Measurements from ENCODE around the gene SREBF1.

The SREBF1 gene

DNA sequence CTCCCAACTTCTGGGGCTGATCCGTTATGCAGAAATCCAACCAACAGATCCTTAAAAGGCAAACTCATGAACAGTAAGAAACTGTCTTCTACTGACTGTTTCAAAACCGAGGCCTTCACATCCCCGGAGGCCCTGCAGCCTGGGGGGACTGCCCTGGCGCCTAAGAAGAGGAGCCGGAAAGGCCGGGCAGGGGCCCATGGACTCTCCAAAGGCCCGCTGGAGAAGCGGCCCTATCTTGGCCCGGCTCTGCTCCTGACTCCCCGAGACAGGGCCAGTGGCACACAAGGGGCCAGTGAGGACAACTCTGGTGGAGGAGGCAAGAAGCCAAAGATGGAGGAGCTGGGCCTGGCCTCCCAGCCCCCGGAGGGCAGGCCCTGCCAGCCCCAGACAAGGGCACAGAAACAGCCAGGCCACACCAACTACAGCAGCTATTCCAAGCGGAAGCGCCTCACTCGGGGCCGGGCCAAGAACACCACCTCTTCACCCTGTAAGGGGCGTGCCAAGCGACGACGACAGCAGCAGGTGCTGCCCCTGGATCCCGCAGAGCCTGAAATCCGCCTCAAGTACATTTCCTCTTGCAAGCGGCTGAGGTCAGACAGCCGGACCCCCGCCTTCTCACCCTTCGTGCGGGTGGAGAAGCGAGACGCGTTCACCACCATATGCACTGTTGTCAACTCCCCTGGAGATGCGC, 39.5 kb downstream of the SREBF1 start:
- in situ Hi-C loops (cut with MboI; ENCODE audit: low sequenced_read_pairs): no loop called here

DNA sequence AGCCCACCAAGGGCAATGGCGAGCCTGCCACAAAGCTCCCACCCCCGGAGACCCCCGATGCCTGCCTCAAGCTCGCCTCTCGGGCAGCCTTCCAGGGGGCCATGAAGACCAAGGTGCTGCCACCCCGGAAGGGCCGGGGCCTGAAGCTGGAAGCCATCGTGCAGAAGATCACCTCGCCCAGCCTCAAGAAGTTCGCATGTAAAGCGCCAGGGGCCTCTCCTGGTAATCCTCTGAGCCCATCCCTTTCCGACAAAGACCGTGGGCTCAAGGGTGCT, 40.1 kb downstream of the SREBF1 start:
- in situ Hi-C loops (cut with MboI; ENCODE audit: low sequenced_read_pairs): no loop called here

DNA sequence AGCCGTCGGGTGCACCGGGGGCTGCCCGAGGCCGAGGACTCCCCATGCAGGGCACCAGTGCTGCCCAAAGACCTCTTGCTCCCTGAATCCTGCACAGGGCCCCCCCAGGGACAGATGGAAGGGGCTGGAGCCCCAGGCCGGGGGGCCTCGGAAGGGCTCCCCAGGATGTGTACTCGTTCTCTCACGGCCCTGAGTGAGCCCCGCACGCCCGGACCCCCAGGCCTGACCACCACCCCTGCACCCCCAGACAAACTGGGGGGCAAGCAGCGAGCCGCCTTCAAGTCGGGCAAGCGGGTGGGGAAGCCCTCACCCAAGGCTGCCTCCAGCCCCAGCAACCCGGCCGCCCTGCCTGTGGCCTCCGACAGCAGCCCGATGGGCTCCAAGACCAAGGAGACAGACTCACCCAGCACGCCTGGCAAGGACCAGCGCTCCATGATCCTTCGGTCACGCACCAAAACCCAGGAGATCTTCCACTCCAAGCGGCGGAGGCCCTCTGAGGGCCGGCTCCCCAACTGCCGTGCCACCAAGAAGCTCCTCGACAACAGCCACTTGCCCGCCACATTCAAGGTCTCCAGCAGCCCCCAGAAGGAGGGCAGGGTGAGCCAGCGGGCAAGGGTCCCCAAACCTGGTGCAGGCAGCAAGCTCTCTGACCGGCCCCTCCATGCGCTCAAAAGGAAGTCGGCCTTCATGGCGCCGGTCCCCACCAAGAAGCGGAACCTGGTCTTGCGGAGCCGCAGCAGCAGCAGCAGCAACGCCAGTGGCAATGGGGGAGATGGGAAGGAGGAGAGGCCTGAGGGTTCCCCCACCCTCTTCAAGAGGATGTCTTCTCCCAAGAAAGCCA, 40.6 kb downstream of the SREBF1 start:
- in situ Hi-C loops (cut with MboI; ENCODE audit: low sequenced_read_pairs): no loop called here

DNA sequence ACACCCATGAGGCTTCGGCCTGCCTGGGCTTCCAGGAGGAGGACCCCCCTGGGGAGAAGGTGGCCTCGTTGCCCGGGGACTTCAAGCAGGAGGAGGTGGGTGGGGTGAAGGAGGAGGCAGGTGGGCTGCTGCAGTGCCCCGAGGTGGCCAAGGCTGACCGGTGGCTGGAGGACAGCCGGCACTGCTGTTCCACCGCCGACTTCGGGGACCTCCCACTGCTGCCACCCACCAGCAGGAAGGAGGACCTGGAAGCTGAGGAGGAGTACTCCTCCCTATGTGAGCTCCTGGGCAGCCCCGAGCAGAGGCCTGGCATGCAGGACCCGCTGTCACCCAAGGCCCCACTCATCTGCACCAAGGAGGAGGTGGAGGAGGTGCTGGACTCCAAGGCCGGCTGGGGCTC, 41.5 kb downstream of the SREBF1 start:
- in situ Hi-C loops (cut with MboI; ENCODE audit: low sequenced_read_pairs): no loop called here

DNA sequence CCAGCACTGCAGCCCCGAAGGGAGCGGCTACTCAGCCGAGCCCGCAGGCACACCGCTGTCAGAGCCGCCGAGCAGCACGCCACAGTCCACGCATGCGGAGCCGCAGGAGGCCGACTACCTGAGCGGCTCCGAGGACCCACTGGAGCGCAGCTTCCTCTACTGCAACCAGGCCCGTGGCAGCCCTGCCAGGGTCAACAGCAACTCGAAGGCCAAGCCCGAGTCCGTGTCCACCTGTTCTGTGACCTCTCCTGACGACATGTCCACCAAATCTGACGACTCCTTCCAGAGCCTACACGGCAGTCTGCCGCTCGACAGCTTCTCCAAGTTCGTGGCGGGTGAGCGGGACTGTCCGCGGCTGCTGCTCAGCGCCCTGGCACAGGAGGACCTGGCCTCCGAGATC, 42.4 kb downstream of the SREBF1 start:
- in situ Hi-C loops (cut with MboI; ENCODE audit: low sequenced_read_pairs): no loop called here

DNA sequence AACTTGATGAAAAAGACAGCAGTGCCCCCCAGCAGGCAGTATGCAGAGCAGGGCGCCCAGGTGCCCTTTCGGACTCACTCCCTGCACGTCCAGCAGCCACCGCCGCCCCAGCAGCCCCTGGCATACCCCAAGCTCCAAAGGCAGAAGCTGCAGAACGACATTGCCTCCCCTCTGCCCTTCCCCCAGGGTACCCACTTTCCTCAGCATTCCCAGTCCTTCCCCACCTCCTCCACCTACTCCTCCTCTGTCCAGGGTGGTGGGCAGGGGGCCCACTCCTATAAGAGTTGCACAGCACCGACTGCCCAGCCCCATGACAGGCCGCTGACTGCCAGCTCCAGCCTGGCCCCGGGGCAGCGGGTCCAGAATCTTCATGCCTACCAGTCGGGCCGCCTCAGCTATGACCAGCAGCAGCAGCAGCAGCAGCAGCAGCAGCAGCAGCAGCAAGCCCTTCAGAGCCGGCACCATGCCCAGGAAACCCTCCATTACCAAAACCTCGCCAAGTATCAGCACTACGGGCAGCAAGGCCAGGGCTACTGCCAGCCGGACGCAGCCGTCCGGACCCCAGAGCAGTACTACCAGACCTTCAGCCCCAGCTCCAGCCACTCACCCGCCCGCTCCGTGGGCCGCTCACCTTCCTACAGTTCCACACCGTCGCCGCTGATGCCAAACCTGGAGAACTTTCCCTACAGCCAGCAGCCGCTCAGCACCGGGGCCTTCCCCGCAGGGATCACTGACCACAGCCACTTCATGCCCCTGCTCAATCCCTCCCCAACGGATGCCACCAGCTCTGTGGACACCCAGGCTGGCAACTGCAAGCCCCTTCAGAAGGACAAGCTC, 43.2 kb downstream of the SREBF1 start:
- in situ Hi-C loops (cut with MboI; ENCODE audit: low sequenced_read_pairs): no loop called here

DNA sequence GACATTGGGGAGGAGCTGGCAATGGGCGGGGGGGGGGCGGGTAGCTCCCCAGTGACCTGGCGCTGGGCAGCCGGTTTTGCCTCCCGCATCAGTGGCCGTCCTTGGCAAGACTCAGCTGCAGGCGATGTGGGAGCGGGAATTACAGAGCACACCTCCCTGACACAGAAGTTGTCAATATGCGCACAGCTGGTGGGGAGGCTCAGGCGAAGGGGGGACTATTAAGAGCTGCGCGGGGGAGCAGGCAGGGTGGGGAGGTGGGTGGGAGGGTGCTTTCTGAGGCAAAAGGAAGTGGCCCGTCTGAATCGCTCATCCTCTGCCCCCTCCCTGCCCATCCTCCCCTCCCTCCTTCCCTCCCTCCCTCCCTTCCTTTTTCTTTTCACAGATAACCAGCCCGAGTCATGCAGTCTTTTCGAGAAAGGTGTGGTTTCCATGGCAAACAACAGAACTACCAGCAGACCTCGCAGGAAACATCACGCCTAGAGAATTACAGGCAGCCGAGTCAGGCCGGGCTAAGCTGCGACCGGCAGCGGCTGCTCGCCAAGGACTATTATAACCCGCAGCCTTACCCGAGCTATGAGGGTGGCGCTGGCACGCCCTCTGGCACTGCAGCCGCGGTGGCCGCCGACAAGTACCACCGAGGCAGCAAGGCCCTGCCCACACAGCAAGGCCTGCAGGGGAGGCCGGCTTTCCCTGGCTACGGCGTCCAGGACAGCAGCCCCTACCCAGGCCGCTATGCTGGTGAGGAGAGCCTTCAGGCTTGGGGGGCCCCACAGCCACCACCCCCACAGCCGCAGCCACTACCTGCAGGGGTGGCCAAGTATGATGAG, 44.0 kb downstream of the SREBF1 start:
- in situ Hi-C loops (cut with MboI; ENCODE audit: low sequenced_read_pairs): no loop called here

DNA sequence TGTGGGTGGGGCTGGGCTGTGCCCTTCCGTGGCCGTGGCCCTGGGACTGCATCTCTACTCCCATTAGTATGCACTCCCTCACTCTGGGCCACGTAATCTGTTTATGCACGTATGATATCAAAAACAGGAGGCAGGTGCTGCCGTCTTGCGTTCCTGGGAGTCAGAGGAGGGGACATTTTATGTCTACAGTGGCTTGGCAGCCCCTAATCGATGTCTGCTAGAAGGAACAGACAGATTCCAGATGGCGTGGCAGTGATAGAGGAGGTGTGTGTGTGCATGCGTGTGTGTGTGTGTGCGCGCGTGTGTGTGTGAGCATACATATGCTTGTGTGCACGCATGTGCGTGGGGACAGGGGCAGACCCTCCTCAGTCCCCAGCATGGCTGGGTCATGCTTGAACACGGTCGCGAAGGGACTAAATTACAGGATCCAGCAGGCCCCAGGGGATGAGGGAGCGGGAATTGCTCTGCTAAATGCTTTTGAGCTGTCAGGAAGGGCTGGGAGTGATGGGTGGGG, 44.7 kb downstream of the SREBF1 start:
- in situ Hi-C loops (cut with MboI; ENCODE audit: low sequenced_read_pairs): no loop called here

DNA sequence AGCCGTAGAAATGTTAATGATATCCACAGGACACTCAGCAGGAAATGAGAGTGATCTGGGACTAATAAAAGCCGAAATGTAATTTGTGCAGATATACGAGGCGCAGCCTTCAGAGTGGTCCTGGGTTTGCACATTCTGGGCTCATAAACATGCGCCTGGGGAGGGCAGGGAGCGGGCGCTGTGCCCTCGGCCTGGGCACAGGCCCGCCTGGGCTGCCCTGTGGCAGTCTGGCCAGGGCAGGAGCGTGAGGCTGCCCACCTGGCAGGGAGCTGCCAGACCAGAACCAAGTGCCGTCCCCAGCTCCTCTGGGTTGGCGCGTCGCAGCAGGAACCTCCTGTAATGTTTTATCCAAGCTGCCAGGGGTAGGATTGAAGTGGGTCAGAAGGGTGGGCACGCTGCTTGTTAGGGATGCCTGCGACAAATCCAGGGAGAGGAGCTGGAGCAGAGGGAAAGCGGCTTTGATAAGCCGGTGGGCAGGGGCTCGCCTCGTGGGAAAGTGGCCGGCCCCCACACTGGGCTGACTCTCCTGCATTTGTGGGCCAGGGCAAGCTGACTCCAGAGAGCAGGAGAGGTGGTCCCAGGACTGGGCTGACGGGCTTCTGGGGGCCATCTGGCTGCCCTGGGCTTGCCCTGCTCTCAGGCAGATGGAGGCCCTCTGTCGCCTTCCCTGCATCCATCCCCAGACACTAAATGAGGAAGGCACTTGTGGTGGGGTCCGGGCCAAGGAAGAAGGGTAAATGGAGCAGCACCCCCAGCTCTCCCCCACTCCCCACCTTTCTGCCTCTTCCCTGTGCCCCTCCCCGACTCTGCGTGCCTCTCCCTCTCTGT, 45.9 kb downstream of the SREBF1 start:
- in situ Hi-C loops (cut with MboI; ENCODE audit: low sequenced_read_pairs): no loop called here

DNA sequence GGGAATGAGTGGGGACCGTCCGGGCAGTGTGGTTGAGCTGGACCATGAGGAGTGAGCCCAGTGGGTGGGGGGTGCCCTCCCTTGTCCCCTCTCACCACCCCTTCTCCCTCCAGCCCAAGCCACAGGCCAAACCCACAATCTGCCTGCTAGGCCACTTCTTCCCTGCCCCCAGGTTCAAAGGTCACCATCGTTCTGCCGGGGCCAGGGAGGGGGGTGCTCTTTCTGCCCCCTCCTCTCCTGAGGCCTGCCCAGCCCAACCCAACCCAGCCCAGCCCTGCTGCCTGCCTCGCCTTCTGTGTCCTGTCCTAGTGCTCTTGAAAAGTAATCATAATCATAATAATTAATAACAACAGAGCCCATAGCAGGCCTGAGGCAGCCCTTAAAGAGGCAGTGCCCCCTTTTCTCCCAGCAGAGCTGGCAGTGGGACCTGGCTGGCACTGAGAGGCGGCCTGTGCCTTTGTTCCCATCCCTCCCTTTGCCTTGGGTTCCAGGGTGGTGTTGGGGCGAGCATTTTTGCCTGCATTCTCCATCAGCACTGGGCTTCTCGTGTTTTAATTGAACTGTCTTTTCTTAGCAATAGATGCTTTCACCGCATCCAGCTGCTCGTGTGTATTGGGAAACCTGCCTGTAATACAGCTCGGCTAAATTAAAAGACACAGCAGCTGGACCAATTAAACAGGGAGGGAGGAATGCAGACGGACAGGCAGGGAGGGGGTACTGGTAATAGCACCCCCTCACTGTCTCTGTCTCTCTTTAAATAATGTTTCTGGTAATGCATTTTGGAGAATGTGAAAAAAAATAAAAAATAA, 46.8 kb downstream of the SREBF1 start:
- in situ Hi-C loops (cut with MboI; ENCODE audit: low sequenced_read_pairs): no loop called here

DNA sequence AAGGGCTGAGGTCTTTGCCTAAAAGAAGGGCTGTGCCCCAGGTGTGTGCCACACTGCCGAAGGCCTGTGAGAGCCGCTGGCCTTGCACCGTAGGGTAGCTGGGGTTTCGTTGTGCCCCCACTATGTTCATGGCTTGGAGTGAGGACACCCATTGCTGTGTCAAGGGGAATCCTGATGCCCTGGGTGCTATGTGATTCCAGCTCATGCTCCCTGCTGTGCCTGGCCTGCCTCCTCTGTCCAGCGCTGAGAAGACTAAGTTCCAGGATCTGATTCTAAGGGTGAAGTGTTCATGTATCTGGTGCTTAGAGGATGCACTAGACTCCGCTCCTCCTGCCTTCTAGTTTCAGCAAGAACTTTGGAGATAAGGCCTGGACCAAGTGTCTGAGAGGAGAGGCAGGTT, 47.4 kb downstream of the SREBF1 start:
- in situ Hi-C loops (cut with MboI; ENCODE audit: low sequenced_read_pairs): no loop called here

DNA sequence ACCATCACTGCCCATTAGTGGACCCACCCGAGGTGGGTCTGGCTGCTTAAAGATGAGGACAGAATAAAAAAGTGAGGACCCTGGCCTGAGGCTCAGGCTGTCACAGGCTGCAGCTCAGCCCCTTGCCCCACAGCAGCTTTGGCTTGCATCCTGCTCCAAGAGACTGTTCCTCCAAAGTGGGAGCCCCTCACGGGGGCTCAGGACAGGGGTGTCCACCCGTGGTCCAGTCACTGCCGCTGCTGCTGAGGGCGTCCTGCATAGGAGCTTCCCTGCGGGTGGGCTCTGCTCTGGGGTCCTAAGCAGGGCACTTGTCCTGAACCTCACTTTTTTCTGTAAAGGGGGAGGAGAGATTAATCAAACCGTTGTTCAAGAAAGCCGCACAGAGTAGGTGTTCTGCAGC, 47.8 kb downstream of the SREBF1 start:
- in situ Hi-C loops (cut with MboI; ENCODE audit: low sequenced_read_pairs): no loop called here

DNA sequence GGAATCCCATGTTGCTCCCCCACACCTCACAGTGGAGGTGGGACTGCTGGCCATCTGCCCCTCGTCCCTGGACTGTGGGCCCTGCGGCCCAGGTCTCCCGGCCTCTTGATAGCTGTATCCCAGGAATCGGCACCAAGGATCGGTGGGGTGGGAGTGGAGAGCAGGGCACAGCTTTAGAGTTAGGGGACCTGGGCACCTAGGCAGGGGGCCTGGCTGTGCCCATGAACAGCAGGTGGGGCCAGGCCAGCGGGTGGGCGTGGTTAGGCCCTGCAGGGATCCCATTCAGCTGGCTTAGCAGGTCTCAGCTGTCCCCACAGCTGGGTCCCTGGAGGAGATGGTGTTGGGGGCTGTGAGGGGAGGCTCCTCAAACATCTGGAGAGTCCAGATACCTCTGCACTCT, 49.2 kb downstream of the SREBF1 start:
- in situ Hi-C loops (cut with MboI; ENCODE audit: low sequenced_read_pairs): no loop called here

DNA sequence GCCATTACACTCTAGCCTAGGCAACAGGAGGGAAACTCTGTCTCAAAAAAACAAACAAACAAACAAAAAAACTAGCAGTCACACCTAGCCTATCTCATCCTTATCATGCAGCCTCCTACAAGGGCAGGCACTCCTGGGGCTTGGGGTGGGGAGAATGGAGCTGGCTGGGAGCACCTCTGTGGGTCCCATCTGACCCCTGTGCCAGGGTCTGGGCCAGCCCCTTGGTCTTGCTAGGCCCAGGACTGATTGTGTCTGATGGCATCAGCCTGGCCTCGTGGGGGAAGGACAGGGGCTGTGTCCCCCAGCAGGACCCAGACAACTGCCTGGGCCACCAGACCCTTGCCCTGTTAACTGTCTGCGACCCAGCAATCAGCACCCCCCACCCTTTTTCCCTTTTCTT, 49.8 kb downstream of the SREBF1 start:
- in situ Hi-C loops (cut with MboI; ENCODE audit: low sequenced_read_pairs): no loop called here

DNA sequence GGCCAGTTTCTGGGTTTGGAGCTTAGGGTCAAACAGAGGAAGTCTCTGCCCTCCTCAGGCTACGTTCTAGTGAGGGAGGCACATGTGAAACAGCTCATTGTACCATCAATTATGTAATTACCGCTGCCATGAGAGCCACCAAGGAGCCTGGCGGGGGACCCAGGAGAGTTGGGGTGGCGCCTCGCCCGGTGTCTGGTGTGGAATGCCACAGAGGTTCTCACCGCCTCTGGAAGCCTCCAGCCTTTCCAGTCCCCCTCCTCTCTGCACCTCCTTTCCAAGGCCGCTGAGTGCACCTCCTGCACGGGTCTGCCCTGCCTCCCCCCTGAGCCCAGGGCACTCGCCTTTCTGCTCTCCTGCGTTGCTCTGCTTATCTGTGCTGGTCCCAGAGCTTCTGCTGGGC, 51.4 kb downstream of the SREBF1 start:
- in situ Hi-C loops (cut with MboI; ENCODE audit: low sequenced_read_pairs): no loop called here

DNA sequence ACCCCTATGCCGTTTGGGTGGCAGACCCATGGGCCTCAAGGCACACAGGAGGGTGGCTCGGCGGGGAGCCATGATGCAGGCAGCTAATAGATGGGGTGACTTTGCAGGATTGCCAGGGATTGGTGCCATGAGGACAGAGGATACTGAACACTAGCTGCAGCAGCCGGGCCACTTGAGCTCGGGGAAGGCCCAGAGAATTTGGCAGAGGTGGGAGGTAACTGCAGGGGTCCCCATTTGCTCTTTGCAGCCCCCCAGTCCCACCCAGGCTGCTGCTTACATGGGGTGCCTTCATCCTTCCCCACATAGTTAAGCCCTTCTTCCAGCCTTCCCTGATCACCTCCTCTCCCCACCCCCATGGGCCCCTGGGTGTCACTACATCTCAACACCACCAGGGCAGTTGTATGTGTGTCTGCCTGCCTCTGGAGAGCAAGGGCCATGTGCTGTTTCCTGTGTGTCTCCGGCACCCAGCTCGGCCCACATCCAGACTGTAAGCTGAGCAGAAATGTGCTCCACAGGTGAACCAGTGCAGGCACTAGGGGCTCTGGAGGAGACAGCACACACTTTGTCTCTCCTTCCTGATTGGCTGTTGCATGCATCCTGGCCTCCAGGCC, 52.0 kb downstream of the SREBF1 start:
- in situ Hi-C loops (cut with MboI; ENCODE audit: low sequenced_read_pairs): no loop called here

DNA sequence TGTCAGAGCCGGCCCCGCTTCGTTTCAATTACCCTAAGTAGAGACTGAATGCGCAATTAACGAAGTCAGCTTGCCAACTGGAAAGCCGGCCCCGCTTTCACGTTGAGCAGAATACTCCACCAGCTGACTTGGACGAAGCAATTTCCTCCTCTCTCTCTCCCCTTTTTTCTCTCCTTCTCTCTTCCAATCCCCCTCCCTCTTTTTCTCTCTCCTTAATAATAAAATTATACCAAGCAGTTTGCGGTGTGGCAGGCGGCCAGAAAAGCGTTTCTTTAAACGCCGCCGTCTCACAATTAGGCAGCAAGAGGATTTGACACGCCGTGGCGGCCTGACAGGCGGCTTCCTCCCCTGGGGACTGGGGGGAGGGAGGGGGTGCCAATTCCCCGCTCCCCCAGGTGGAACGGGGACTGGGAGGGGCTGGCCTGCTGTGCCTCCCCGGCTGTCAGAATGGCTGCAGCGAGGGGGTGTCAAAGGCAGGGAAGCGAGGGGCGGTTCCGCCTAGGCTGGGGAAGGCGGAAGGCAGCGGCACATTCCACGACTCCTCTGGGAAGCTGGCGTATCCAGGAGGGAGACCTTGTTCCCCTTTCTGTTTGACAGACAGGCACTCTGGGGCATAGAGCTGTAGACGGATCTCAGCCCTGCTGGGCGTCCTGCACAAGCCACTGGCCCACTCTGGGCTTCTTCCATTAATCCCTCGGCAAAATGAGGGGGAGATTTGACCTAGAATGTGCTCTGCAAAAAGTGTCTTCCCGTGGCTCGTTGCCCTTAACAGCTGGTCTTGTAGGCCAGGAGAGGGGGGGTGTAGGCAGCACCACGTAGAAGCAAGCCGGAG, 52.7 kb downstream of the SREBF1 start:
- in situ Hi-C loops (cut with MboI; ENCODE audit: low sequenced_read_pairs): no loop called here
